ENCODE results near the gene TCF7L2. TPM values are rescaled to one million over a fixed set of nuclear protein-coding genes. Genes with fewer than 3 reads are reported as not detected.

Gene TCF7L2
- total and polyA plus RNA-seq, 9 of the 15 experiments (the other 6 are each of a cell fraction or from before 2014, with no cell fraction given): 0.32 to 2.8 (median 0.92) TPM

- TF ChIP-seq PHF8 (IDR thresholded peaks at IDR 0.05; ENCODE audit: borderline replicate concordance, low read length): no peak
- TF ChIP-seq RCOR1 (IDR thresholded peaks at IDR 0.05; ENCODE audit: borderline replicate concordance in 1 of 2, low read depth in 2 of 2, low read length in 2 of 2): peak in 1 of 2 experiments; percentile 58; a peak in 1 of 4 replicates
- no peak for TF ChIP-seq FOXP1 (CRISPR knock-in tag; IDR thresholded peaks at IDR 0.05)
- no peak for TF ChIP-seq ETS1 (conservative IDR thresholded peaks at IDR 0.05; ENCODE audit: control insufficient read depth, low read depth, low read length)
- TF ChIP-seq POU5F1 (IDR thresholded peaks at IDR 0.05; ENCODE audit: borderline replicate concordance, low read depth, low read length, partially characterized antibody): no peak
- no peak for TF ChIP-seq CC2D1A (IDR thresholded peaks at IDR 0.05)
- 0 out of 4 replicates have a peak, but pooled peaks of 1 of the 2 experiments have one; percentile 19 for TF ChIP-seq FOXA3 (CRISPR knock-in tag; conservative IDR thresholded peaks at IDR 0.05 in 1 of 2, IDR thresholded peaks at IDR 0.05 in 1 of 2)
- no peak for TF ChIP-seq TFE3 (CRISPR knock-in tag; IDR thresholded peaks at IDR 0.05)
- TF ChIP-seq SMARCE1 (IDR thresholded peaks at IDR 0.05): no peak
- no peak for TF ChIP-seq RREB1 (CRISPR knock-in tag; IDR thresholded peaks at IDR 0.05)
Observed at GRCh38 chr10:112981553-112981952, 31.5 kb downstream of the TCF7L2 start (continued).
